H1 (cell line): ENCODE measurements around the gene SOHLH2. TPM values are rescaled to one million over a fixed set of nuclear protein-coding genes. Genes with fewer than 3 reads are reported as not detected.
A peak's percentile ranks its signal among the peaks of the same experiment; 100 is the strongest.

Source experiments
- CTCF ChIA-PET: fragments of 300-600 bp; sonication (Branson Sonifier 250); formaldehyde crosslinking; loops from one replicate; lab custom pipeline; 2021; ENCODE audit not compliant: partially characterized antibody; lab: Charles Lee
- POLR2A ChIA-PET: fragments of 300-600 bp; sonication (Branson Sonifier 250); formaldehyde crosslinking; loops from one replicate; lab custom pipeline; 2021; ENCODE audit warnings: inconsistent platforms; ENCODE audit not compliant: partially characterized antibody; lab: Charles Lee
- DNase-seq, 2 experiments: peaks; one replicate each; pipeline versions ENCODE4 v3.0.0 to v3.0.0-alpha.2; 2010 to 2022; ENCODE audit warnings: low spot score in 2 of 2, low read depth in 1 of 2, mixed read lengths in 1 of 2
- FAIRE-seq: peaks from 2 replicates; lab custom pipeline; 2011; peaks lifted over from hg19 to GRCh38; lab: Jason Lieb, UNC
- H2AFZ ChIP-seq: 2 replicates; pipeline ENCODE4 v1.8.1; 2012; ENCODE audit warnings: low read length, inconsistent platforms
- H2AK5ac ChIP-seq: 2 replicates; pipeline ENCODE4 v1.6.1; 2013; ENCODE audit warnings: low read depth, low read length
- H2BK120ac ChIP-seq: replicated peaks from 2 replicates; pipeline ENCODE3; 2013; ENCODE audit warnings: low read depth, low read length, inconsistent platforms
- H2BK12ac ChIP-seq: 2 replicates; pipeline ENCODE4 v1.6.1; 2013; ENCODE audit warnings: low read depth, low read length
- H2BK15ac ChIP-seq: 2 replicates; pipeline ENCODE4 v1.6.1; 2013; ENCODE audit warnings: low read length
- H2BK20ac ChIP-seq: 2 replicates; pipeline ENCODE4 v1.6.1; 2013; ENCODE audit warnings: low read length
- H2BK5ac ChIP-seq: 2 replicates; pipeline ENCODE4 v1.6.1; 2013; ENCODE audit warnings: low read depth, low read length
- H3K14ac ChIP-seq: 2 replicates; pipeline ENCODE4 v1.6.1; 2013; ENCODE audit warnings: inconsistent platforms; ENCODE audit not compliant: insufficient read length
- H3K18ac ChIP-seq: 2 replicates; pipeline ENCODE4 v1.6.1; 2013; ENCODE audit warnings: low read length; ENCODE audit errors: extremely low read depth
- H3K23ac ChIP-seq: 2 replicates; pipeline ENCODE4 v1.6.1; 2013; ENCODE audit warnings: inconsistent platforms; ENCODE audit not compliant: insufficient read length
- H3K23me2 ChIP-seq: 2 replicates; pipeline ENCODE4 v1.6.1; 2013; ENCODE audit warnings: low read depth, low read length
- H3K27ac ChIP-seq: 2 replicates; pipeline ENCODE4 v1.6.1; 2011; ENCODE audit warnings: low read depth, low read length, inconsistent platforms
- H3K27me3 ChIP-seq, 4 experiments: replicated peaks in 1 of 4; 1 replicate in 1 of 4; 2 replicates in 3 of 4; pipeline versions ENCODE4 v1.6.1 to v1.8.1; 2011 to 2013; ENCODE audit warnings: low read length in 3 of 4, mild to moderate bottlenecking in 3 of 4, inconsistent platforms in 2 of 4, mixed read lengths in 2 of 4, moderate library complexity in 1 of 4; ENCODE audit not compliant: control insufficient read depth in 3 of 4, insufficient read depth in 3 of 4; ENCODE audit errors: extremely low read depth in 1 of 4
- H3K36me3 ChIP-seq, 4 experiments: 2 replicates each; pipeline versions ENCODE4 v1.6.1 to v1.8.1; 2011 to 2013; ENCODE audit warnings: mild to moderate bottlenecking in 4 of 4, low read length in 3 of 4, moderate library complexity in 2 of 4, control low read depth in 1 of 4, inconsistent platforms in 1 of 4; ENCODE audit not compliant: insufficient read depth in 4 of 4, control insufficient read depth in 2 of 4
- H3K4ac ChIP-seq: replicated peaks from 2 replicates; pipeline ENCODE3; 2013; ENCODE audit warnings: low read length, low read depth, mixed read lengths, inconsistent platforms; ENCODE audit not compliant: insufficient read length
- H3K4me1 ChIP-seq, 4 experiments: replicated peaks in 1 of 4; 1 replicate in 1 of 4; 2 replicates in 3 of 4; pipeline versions ENCODE4 v1.6.1 to v1.8.1; 2011 to 2013; ENCODE audit warnings: low read length in 3 of 4, inconsistent platforms in 2 of 4, mixed read lengths in 1 of 4; ENCODE audit not compliant: insufficient read depth in 4 of 4, control insufficient read depth in 3 of 4
- H3K4me2 ChIP-seq, 2 experiments: 2 replicates each; pipeline versions ENCODE4 v1.6.1 to v1.8.1; 2011 to 2013; ENCODE audit warnings: low read depth in 2 of 2, low read length in 2 of 2, control low read depth in 1 of 2, inconsistent platforms in 1 of 2, mild to moderate bottlenecking in 1 of 2; ENCODE audit not compliant: insufficient read depth in 1 of 2
- H3K4me3 ChIP-seq, 4 experiments: fragments of 200-600, 300-600 bp in 1 of 4; sonication (generic), shearing (Covaris generic), sonication (Bioruptor Twin) in 1 of 4; 2 replicates each; pipeline versions ENCODE4 v1.5.1 to v1.8.1; 2011 to 2016; ENCODE audit warnings: low read length in 4 of 4, low read depth in 3 of 4, control low read depth in 2 of 4, inconsistent platforms in 2 of 4, mild to moderate bottlenecking in 2 of 4, mixed read lengths in 1 of 4, moderate library complexity in 1 of 4; ENCODE audit not compliant: insufficient read depth in 2 of 4; ENCODE audit errors: extremely low read depth in 1 of 4
- H3K56ac ChIP-seq: replicated peaks from 2 replicates; pipeline ENCODE3; 2013; ENCODE audit warnings: low read depth, mild to moderate bottlenecking, mixed read lengths, low read length, inconsistent platforms; ENCODE audit not compliant: insufficient read length
- H3K79me1 ChIP-seq: 2 replicates; pipeline ENCODE4 v1.6.1; 2013; ENCODE audit warnings: low read depth, low read length, control low read depth
- H3K79me2 ChIP-seq, 2 experiments: 2 replicates each; pipeline versions ENCODE4 v1.6.1 to v1.8.1; 2012 to 2013; ENCODE audit warnings: low read length in 2 of 2, mild to moderate bottlenecking in 2 of 2, inconsistent platforms in 1 of 2; ENCODE audit not compliant: insufficient read depth in 2 of 2, control insufficient read depth in 1 of 2
- H3K9ac ChIP-seq, 4 experiments: replicated peaks in 1 of 4; 1 replicate in 1 of 4; 2 replicates in 3 of 4; pipeline versions ENCODE4 v1.6.1 to v1.8.1; 2011 to 2013; ENCODE audit warnings: low read depth in 3 of 4, low read length in 3 of 4, control low read depth in 2 of 4, mild to moderate bottlenecking in 2 of 4, moderate library complexity in 2 of 4, inconsistent platforms in 1 of 4; ENCODE audit errors: extremely low read depth in 1 of 4
- H3K9me3 ChIP-seq, 2 experiments: 2 replicates each; pipeline versions ENCODE4 v1.6.1 to v1.8.1; 2012 to 2013; ENCODE audit warnings: mild to moderate bottlenecking in 2 of 2, moderate library complexity in 2 of 2, control low read depth in 1 of 2, inconsistent platforms in 1 of 2, low read depth in 1 of 2, low read length in 1 of 2, mixed read lengths in 1 of 2; ENCODE audit not compliant: insufficient read depth in 2 of 2
- H4K20me1 ChIP-seq, 2 experiments: replicated peaks in 1 of 2; 2 replicates each; pipeline versions ENCODE3 to v1.8.1; 2011 to 2013; ENCODE audit warnings: inconsistent platforms in 2 of 2, low read length in 2 of 2, mild to moderate bottlenecking in 1 of 2; ENCODE audit not compliant: insufficient read depth in 2 of 2, control insufficient read depth in 1 of 2
- H4K5ac ChIP-seq: 2 replicates; pipeline ENCODE4 v1.6.1; 2013; ENCODE audit warnings: low read length, low read depth, mixed read lengths, inconsistent platforms; ENCODE audit not compliant: insufficient read length
- H4K8ac ChIP-seq: 2 replicates; pipeline ENCODE4 v1.8.0; 2013; ENCODE audit warnings: mild to moderate bottlenecking, moderate library complexity, low read length, inconsistent platforms; ENCODE audit not compliant: insufficient read depth; ENCODE audit errors: extremely low read depth
- H4K91ac ChIP-seq: replicated peaks from 2 replicates; pipeline ENCODE3; 2013; ENCODE audit warnings: low read length, mixed read lengths, inconsistent platforms; ENCODE audit not compliant: insufficient read length
- ATF3 ChIP-seq: IDR thresholded peaks from 2 replicates; pipeline ENCODE4 v1.6.1; 2011; ENCODE audit warnings: low read depth, mild to moderate bottlenecking, low read length; ENCODE audit not compliant: insufficient read depth
- EGR1 ChIP-seq: IDR thresholded peaks from 2 replicates; pipeline ENCODE4 v1.6.1; 2011; ENCODE audit warnings: low read depth, low read length, borderline replicate concordance
- EP300 ChIP-seq, 2 experiments: IDR thresholded peaks; 1 replicate in 1 of 2; 2 replicates in 1 of 2; pipeline ENCODE4 v1.6.1; 2011 to 2012; ENCODE audit warnings: low read depth in 2 of 2, low read length in 2 of 2, mild to moderate bottlenecking in 2 of 2, borderline replicate concordance in 1 of 2, inconsistent platforms in 1 of 2, moderate library complexity in 1 of 2
- KDM4A ChIP-seq: IDR thresholded peaks from one replicate; pipeline ENCODE4 v1.7.1; 2012; ENCODE audit warnings: low read depth, mild to moderate bottlenecking, moderate library complexity, low read length, inconsistent platforms; ENCODE audit not compliant: severe bottlenecking
- MAX ChIP-seq: IDR thresholded peaks from 2 replicates; pipeline ENCODE4 v1.6.1; 2012; ENCODE audit warnings: inconsistent platforms
- NANOG ChIP-seq: IDR thresholded peaks from 2 replicates; pipeline ENCODE4 v1.6.1; 2011; ENCODE audit warnings: low read length, low read depth, mild to moderate bottlenecking, inconsistent platforms; ENCODE audit not compliant: insufficient read depth, poor library complexity, severe bottlenecking
- NRF1 ChIP-seq: IDR thresholded peaks from 2 replicates; pipeline ENCODE4 v1.6.1; 2011; ENCODE audit warnings: mild to moderate bottlenecking, low read depth, low read length, improper control_type of control experiment
- SAP30 ChIP-seq: fragments of 300-600 bp; sonication (generic); IDR thresholded peaks from 2 replicates; pipeline ENCODE4 v1.7.1; 2012; ENCODE audit warnings: low read length, moderate library complexity, mild to moderate bottlenecking, inconsistent platforms; ENCODE audit not compliant: insufficient read depth, insufficient replicate concordance
- YY1 ChIP-seq: IDR thresholded peaks from 2 replicates; pipeline ENCODE4 v1.6.1; 2011; ENCODE audit warnings: low read depth, mild to moderate bottlenecking, low read length
- WGBS, 2 experiments: shearing (Covaris generic) in 1 of 2; methylation state at CpG; one replicate each; pipeline versions ENCODE4 v1.1.6 to v1.1.7; 2013 to 2015; ENCODE audit warnings: low lambda C conversion rate in 2 of 2, mixed read lengths in 2 of 2, inconsistent platforms in 1 of 2, low coverage in 1 of 2, missing lambda C conversion rate in 1 of 2; ENCODE audit not compliant: insufficient replicate concordance in 2 of 2, insufficient coverage in 1 of 2, insufficient read length in 1 of 2; ENCODE audit errors: extremely low coverage in 1 of 2, missing lambda C conversion rate in 1 of 2; 5-methylcytosine and 5-hydroxymethylcytosine counted together
- polyA plus RNA-seq, 7 experiments: library from polyadenylated mRNA; depleted of rRNA in 3 of 7; stranded (reverse) in 5 of 7; unstranded in 2 of 7; fragments of >200 nt in 5 of 7; fragments of 200-250 nt in 2 of 7; gene quantifications; 1 replicate in 5 of 7; 2 replicates in 1 of 7; 4 replicates in 1 of 7; pipeline versions ENCODE4 v1.2.1 to v1.2.3, GENCODE V29; 2011 to 2013; ENCODE audit warnings: missing spikeins in 2 of 7, mixed read lengths in 2 of 7
- total RNA-seq: library from RNA; stranded (reverse); fragmentation: NEBNext Ultra II Directional; extraction: Animal tissue kit (Norgen Biotek cat#: 25700); gene quantifications from 2 replicates; pipeline ENCODE4 v1.2.1, GENCODE V29; 2021

The SOHLH2 gene
- total and polyA plus RNA-seq, 2 of the 8 experiments (the other 6 are each of a cell fraction or from before 2014, with no cell fraction given) = 6.8 to 10.3 TPM

- POLR2A ChIA-PET = interaction anchor here (0.9 to 1.3 kb wide), 2 partner anchors 11 to 37 kb away, joined by 4 read pairs; no protein-coding TSS in a partner anchor
- H2AFZ ChIP-seq = peak within 1 kb of the TSS; percentile 96
- peaks cover 12% of the 10 kb centered on the region for H3K23me2 ChIP-seq
- no peak for TF ChIP-seq SAP30
- TF ChIP-seq KDM4A = peak; percentile 56
- 0 out of 2 replicates have a peak, but pooled peaks have one; percentile 26 for TF ChIP-seq EGR1
- TF ChIP-seq ATF3 = no peak
- TF ChIP-seq MAX = peak; percentile 79
- TF ChIP-seq NANOG = peak; percentile 3
- TF ChIP-seq YY1 = 0 out of 2 replicates have a peak, but pooled peaks have one; percentile 8
- TF ChIP-seq EP300 (IDR thresholded peaks at IDR 0.05; ENCODE audit: borderline replicate concordance in 1 of 2, low read depth in 2 of 2, low read length in 2 of 2) = peak in 1 of 2 experiments; percentile 68; a peak in 1 of 3 replicates
- no peak for TF ChIP-seq NRF1
These were observed 83.0 kb downstream of the SOHLH2 start, which contains the start of gene DCLK1 for GRCh38 chr13:36131222-36131930. Gene DCLK1 (minus strand): TSS chr13:36131382.

More at GRCh38 chr13:36131222-36131930, 83.0 kb downstream of the SOHLH2 start, which contains the start of gene DCLK1:
- Histone ChIP-seq H3K18ac (peak within 1 kb of the TSS; percentile 75), H3K4me2 (peak within 1 kb of the TSS; percentile 96 to 99), H3K27ac (no peak within 1 kb of the TSS), H4K8ac (peak within 1 kb of the TSS; percentile 29), H3K14ac (no peak within 1 kb of the TSS), H3K36me3 (no peaks in the 10 kb centered on the region), H3K4me1 (peaks cover 0 to 11% (median 6%) of the 10 kb centered on the region in 4 experiments; a peak in 6 of 7 replicates), H3K56ac (no peak within 1 kb of the TSS), H2BK15ac (peak within 1 kb of the TSS; percentile 40; the same call in 1 of the 2 replicates), H3K9me3 (no peaks in the 10 kb centered on the region), H3K79me1 (no peaks in the 10 kb centered on the region), H4K91ac (peak within 1 kb of the TSS; percentile 40), H3K4me3 (peak within 1 kb of the TSS; percentile 70 to 85 (median 75)), H2BK120ac (no peak within 1 kb of the TSS), H3K4ac (no peak within 1 kb of the TSS), H4K5ac (peak within 1 kb of the TSS; percentile 61), H3K27me3 (peaks cover 8 to 28% (median 25%) of the 10 kb centered on the region in 4 experiments), H2AK5ac (no peak within 1 kb of the TSS), H3K23ac (no peak within 1 kb of the TSS), H2BK5ac (peak within 1 kb of the TSS; percentile 66; the same call in 1 of the 2 replicates), H3K9ac (peak within 1 kb of the TSS in 2 of 4 experiments; percentile 8 to 29; a peak in 3 of 7 replicates), H2BK12ac (peak within 1 kb of the TSS; percentile 80; the same call in 1 of the 2 replicates), H2BK20ac (0 out of 2 replicates have a peak within 1 kb of the TSS, but pooled peaks have one; percentile 9), H4K20me1 (peaks cover 0 to 2% of the 10 kb centered on the region in 2 experiments), H3K79me2 (no peaks in the 10 kb centered on the region)
- DNase-seq = peak in 1 of 2 experiments; percentile 77
- 21% methylated on average over 19 of the region's 48 CpGs; no CpG with 5 or more reads in 1 of the 2 experiments for whole genome bisulfite sequencing, 2 experiments
- FAIRE-seq = no peak
- CTCF ChIA-PET = interaction anchor here (1.6 kb wide), 1 partner anchor 143 kb away, joined by 5 read pairs; no protein-coding TSS in a partner anchor
